ENCODE results near the gene LPCAT1. TPM values are rescaled to one million over a fixed set of nuclear protein-coding genes. Genes with fewer than 3 reads are reported as not detected.

LPCAT1 gene
- polyA plus RNA-seq, 1 donor from 2014 or later, result 76.4 TPM

GRCh38 chr5:1497795-1498622 is 25.8 kb downstream of the LPCAT1 start:
- Mint-ChIP-seq H3K4me3 (peak overlapping the region; percentile 32 to 94 (median 64)), H3K4me1 (peaks cover 54 to 74% (median 73%) of the 10 kb centered on the region in 3 donors), H3K36me3 (peaks cover 10% of the 10 kb centered on the region), H3K9me3 (no peaks in the 10 kb centered on the region), H3K27ac (peak overlapping the region; percentile 99 to 100 (median 100)), H3K27me3 (no peaks in the 10 kb centered on the region)

- H3K4me1 Mint-ChIP-seq, result peaks cover 54 to 74% (median 73%) of the 10 kb centered on the region in 3 donors
- peak overlapping the region; percentile 99 to 100 (median 100) for H3K27ac Mint-ChIP-seq
- H3K4me3 Mint-ChIP-seq, result peak overlapping the region; percentile 16 to 94 (median 64)
- no peaks in the 10 kb centered on the region for H3K9me3 Mint-ChIP-seq
- peaks cover 10% of the 10 kb centered on the region for H3K36me3 Mint-ChIP-seq
- H3K27me3 Mint-ChIP-seq, result no peaks in the 10 kb centered on the region
Measured at GRCh38 chr5:1497242-1497777, 26.4 kb downstream of the LPCAT1 start.

GRCh38 chr5:1495525-1495897 is 28.2 kb downstream of the LPCAT1 start:
- Mint-ChIP-seq H3K4me1 (peaks cover 59 to 80% (median 77%) of the 10 kb centered on the region in 3 donors), H3K36me3 (peaks cover 10% of the 10 kb centered on the region), H3K27me3 (no peaks in the 10 kb centered on the region), H3K4me3 (peak overlapping the region; percentile 85 to 96 (median 94)), H3K27ac (peak overlapping the region; percentile 99 to 100 (median 100)), H3K9me3 (no peaks in the 10 kb centered on the region)

- Mint-ChIP-seq H3K36me3 (peaks cover 11% of the 10 kb centered on the region), H3K9me3 (no peaks in the 10 kb centered on the region), H3K4me1 (peaks cover 64 to 83% (median 80%) of the 10 kb centered on the region in 3 donors), H3K27ac (peak overlapping the region; percentile 99 to 100 (median 100)), H3K4me3 (peak overlapping the region; percentile 85 to 96 (median 94)), H3K27me3 (no peaks in the 10 kb centered on the region)
Measured at GRCh38 chr5:1494780-1495524, 28.8 kb downstream of the LPCAT1 start.

GRCh38 chr5:1493941-1494340 is 29.8 kb downstream of the LPCAT1 start:
- Mint-ChIP-seq H3K27me3 (no peaks in the 10 kb centered on the region), H3K4me1 (peaks cover 67 to 84% (median 83%) of the 10 kb centered on the region in 3 donors), H3K9me3 (no peaks in the 10 kb centered on the region), H3K27ac (peak overlapping the region; percentile 99 to 100 (median 100)), H3K4me3 (peak overlapping the region; percentile 85 to 96 (median 94)), H3K36me3 (peaks cover 11% of the 10 kb centered on the region)

GRCh38 chr5:1493413-1493812 is 30.3 kb downstream of the LPCAT1 start:
- Mint-ChIP-seq H3K4me1 (peaks cover 66 to 83% (median 83%) of the 10 kb centered on the region in 3 donors), H3K27ac (peak overlapping the region; percentile 99 to 100 (median 100)), H3K27me3 (peaks cover 2% of the 10 kb centered on the region), H3K9me3 (no peaks in the 10 kb centered on the region), H3K4me3 (peak overlapping the region; percentile 85 to 96 (median 94)), H3K36me3 (peaks cover 11% of the 10 kb centered on the region)

- Mint-ChIP-seq H3K27ac (peak overlapping the region; percentile 99 to 100 (median 100)), H3K4me1 (peaks cover 66 to 81% (median 80%) of the 10 kb centered on the region in 3 donors), H3K4me3 (peak overlapping the region; percentile 85 to 96 (median 94)), H3K36me3 (peaks cover 11% of the 10 kb centered on the region), H3K9me3 (no peaks in the 10 kb centered on the region), H3K27me3 (peaks cover 2% of the 10 kb centered on the region)
Measured at GRCh38 chr5:1492757-1493156, 31.0 kb downstream of the LPCAT1 start.

- Mint-ChIP-seq H3K27ac (peak overlapping the region; percentile 100), H3K36me3 (peaks cover 8% of the 10 kb centered on the region), H3K9me3 (no peaks in the 10 kb centered on the region), H3K4me1 (peaks cover 55 to 71% (median 68%) of the 10 kb centered on the region in 3 donors), H3K4me3 (peak overlapping the region; percentile 64 to 94 (median 88)), H3K27me3 (peaks cover 2% of the 10 kb centered on the region)
Measured at GRCh38 chr5:1490376-1490775, 33.4 kb downstream of the LPCAT1 start.

- H3K36me3 Mint-ChIP-seq, result peaks cover 11% of the 10 kb centered on the region
- peaks cover 2% of the 10 kb centered on the region for H3K27me3 Mint-ChIP-seq
- peak overlapping the region; percentile 100 for H3K27ac Mint-ChIP-seq
- no peaks in the 10 kb centered on the region for H3K9me3 Mint-ChIP-seq
- peaks cover 55 to 71% (median 67%) of the 10 kb centered on the region in 3 donors for H3K4me1 Mint-ChIP-seq
- H3K4me3 Mint-ChIP-seq, result peak overlapping the region; percentile 64 to 94 (median 90)
Measured at GRCh38 chr5:1489754-1490153, 34.0 kb downstream of the LPCAT1 start.

GRCh38 chr5:1488882-1489680 is 34.7 kb downstream of the LPCAT1 start:
- Mint-ChIP-seq H3K9me3 (no peaks in the 10 kb centered on the region), H3K4me1 (peaks cover 53 to 71% (median 65%) of the 10 kb centered on the region in 3 donors), H3K4me3 (peak overlapping the region; percentile 58 to 94 (median 84)), H3K27me3 (peaks cover 2% of the 10 kb centered on the region), H3K27ac (peak overlapping the region; percentile 100), H3K36me3 (peaks cover 11% of the 10 kb centered on the region)

GRCh38 chr5:1487079-1487764 is 36.5 kb downstream of the LPCAT1 start:
- Mint-ChIP-seq H3K4me1 (peaks cover 48 to 67% (median 61%) of the 10 kb centered on the region in 3 donors), H3K27ac (peak overlapping the region; percentile 100), H3K4me3 (peak overlapping the region; percentile 55 to 94 (median 80)), H3K27me3 (peaks cover 2% of the 10 kb centered on the region), H3K36me3 (peaks cover 11% of the 10 kb centered on the region), H3K9me3 (no peaks in the 10 kb centered on the region)

- Mint-ChIP-seq H3K36me3 (peaks cover 12% of the 10 kb centered on the region), H3K4me3 (peak overlapping the region in 2 of 4 donors; percentile 74 to 94), H3K27me3 (peaks cover 2% of the 10 kb centered on the region), H3K9me3 (no peaks in the 10 kb centered on the region), H3K4me1 (peaks cover 56 to 69% (median 67%) of the 10 kb centered on the region in 3 donors), H3K27ac (peak overlapping the region; percentile 99 to 100 (median 100))
Measured at GRCh38 chr5:1486271-1486670, 37.5 kb downstream of the LPCAT1 start.

GRCh38 chr5:1485579-1486118 is 38.1 kb downstream of the LPCAT1 start:
- peak overlapping the region; percentile 70 to 94 (median 86) for H3K4me3 Mint-ChIP-seq
- peaks cover 53 to 66% (median 65%) of the 10 kb centered on the region in 3 donors for H3K4me1 Mint-ChIP-seq
- H3K27me3 Mint-ChIP-seq, result peaks cover 2% of the 10 kb centered on the region
- peaks cover 10% of the 10 kb centered on the region for H3K36me3 Mint-ChIP-seq
- peak overlapping the region; percentile 99 to 100 (median 100) for H3K27ac Mint-ChIP-seq
- H3K9me3 Mint-ChIP-seq, result no peaks in the 10 kb centered on the region

All from IgD-negative memory B cell (primary cell).